HepG2 (cell line): Measurements from ENCODE around the gene CIAO3. TPM values are rescaled to one million over a fixed set of nuclear protein-coding genes. Genes with fewer than 3 reads are reported as not detected.

Source experiments
- ATAC-seq: fragments of 200-7000 bp; cut with Tn5 transposase; 3 replicates; pipeline ENCODE4 v1.9.1; 2020; ENCODE audit warnings: mild to moderate bottlenecking, moderate library complexity
- BruUV-seq: library from RNA; stranded (reverse); fragments of 400-500 nt; replicated peaks from 2 replicates; lab custom pipeline; 2021; lab: Mats Ljungman, UMichigan
- CTCF ChIA-PET: fragments of 300-600 bp; formaldehyde crosslinking; extraction: SDS; loops from one replicate; lab custom pipeline; 2021; ENCODE audit warnings: low total read pairs, inconsistent platforms, low intra/inter-chr PET ratio; lab: Yijun Ruan, JAX
- POLR2A ChIA-PET: fragments of 350-600 bp; sonication (Branson Sonifier 250); formaldehyde crosslinking; loops from one replicate; lab custom pipeline; 2020; ENCODE audit warnings: antibody characterized with exemption, inconsistent platforms; lab: Yijun Ruan, JAX
- DNase-seq: peaks from one replicate; pipeline ENCODE4 v3.0.0-alpha.2; 2015; ENCODE audit warnings: low spot score
- FAIRE-seq: peaks from 3 replicates; lab custom pipeline; 2011; peaks lifted over from hg19 to GRCh38; lab: Jason Lieb, UNC
- H2AFZ ChIP-seq: one replicate; pipeline ENCODE4 v1.6.1; 2011; ENCODE audit warnings: low read length, inconsistent platforms
- H3K27ac ChIP-seq: fragments of 300-600 bp; 3 replicates; pipeline ENCODE4 v1.8.0; 2011; ENCODE audit warnings: mixed run types, mild to moderate bottlenecking, mixed read lengths, low read length, inconsistent platforms; ENCODE audit not compliant: insufficient read depth; ENCODE audit errors: extremely low read length
- H3K27me3 ChIP-seq, 2 experiments: fragments of 200-600 bp in 1 of 2; 2 replicates in 1 of 2; 3 replicates in 1 of 2; pipeline versions ENCODE4 v1.6.0 to v1.8.0; 2011; ENCODE audit warnings: low read length in 2 of 2, mild to moderate bottlenecking in 2 of 2, moderate library complexity in 2 of 2, inconsistent platforms in 1 of 2; ENCODE audit not compliant: insufficient read depth in 2 of 2, control insufficient read depth in 1 of 2
- H3K36me3 ChIP-seq, 2 experiments: fragments of 200-600 bp in 1 of 2; replicated peaks in 1 of 2; 2 replicates in 1 of 2; 3 replicates in 1 of 2; pipeline versions ENCODE4 v1.5.1 to v1.8.0; 2011; ENCODE audit warnings: low read length in 2 of 2, inconsistent platforms in 1 of 2; ENCODE audit not compliant: insufficient read depth in 2 of 2, control insufficient read depth in 1 of 2
- H3K4me1 ChIP-seq: 2 replicates; pipeline ENCODE4 v1.5.1; 2012; ENCODE audit warnings: low read length, inconsistent platforms; ENCODE audit not compliant: insufficient read depth
- H3K4me2 ChIP-seq: 2 replicates; pipeline ENCODE4 v1.6.0; 2011; ENCODE audit warnings: low read depth, low read length, inconsistent platforms
- H3K4me3 ChIP-seq, 3 experiments: fragments of 200-600 bp in 1 of 3; sonication (generic), shearing (Covaris generic) in 1 of 3; replicated peaks in 1 of 3; 2 replicates each; pipeline ENCODE4 v1.5.1; 2011 to 2016; ENCODE audit warnings: low read length in 3 of 3, inconsistent platforms in 2 of 3, low read depth in 2 of 3, mild to moderate bottlenecking in 2 of 3, control low read depth in 1 of 3, mixed read lengths in 1 of 3; ENCODE audit not compliant: insufficient read depth in 1 of 3
- H3K79me2 ChIP-seq: one replicate; pipeline ENCODE4 v1.6.1; 2011; ENCODE audit warnings: low read length, inconsistent platforms; ENCODE audit not compliant: insufficient read depth
- H3K9ac ChIP-seq: 2 replicates; pipeline ENCODE4 v1.6.0; 2011; ENCODE audit warnings: mild to moderate bottlenecking, low read depth, low read length, inconsistent platforms; ENCODE audit not compliant: insufficient read depth
- H3K9me3 ChIP-seq: 2 replicates; pipeline ENCODE4 v1.5.1; 2012; ENCODE audit warnings: mild to moderate bottlenecking, low read length
- H4K20me1 ChIP-seq: 2 replicates; pipeline ENCODE4 v1.6.0; 2011; ENCODE audit warnings: inconsistent platforms, mild to moderate bottlenecking, low read length, moderate library complexity; ENCODE audit not compliant: insufficient read depth
- CHD4 ChIP-seq: fragments of 200-600 bp; sonication (generic); IDR thresholded peaks from 2 replicates; pipeline ENCODE4 v1.7.0; 2017; ENCODE audit warnings: mild to moderate bottlenecking, low read length, borderline replicate concordance
- FOSL1 ChIP-seq: sonication (generic); formaldehyde crosslinking; IDR thresholded peaks from 2 replicates; pipeline ENCODE4 v1.9.0; 2021; ENCODE audit warnings: missing genetic modification reagents, borderline replicate concordance
- IKZF1 ChIP-seq: fragments of 450-650 bp; IDR thresholded peaks from 2 replicates; pipeline ENCODE4 v1.7.1; 2016
- ISL2 ChIP-seq: sonication (generic); formaldehyde crosslinking; IDR thresholded peaks from 2 replicates; pipeline ENCODE4 v1.5.0; 2020; ENCODE audit warnings: missing genetic modification reagents
- MBNL3 ChIP-seq: fragments of 250-450 bp; sonication (Bioruptor Pico); conservative IDR thresholded peaks from 2 replicates; pipeline ENCODE4 v1.8.0; 2022; ENCODE audit warnings: mild to moderate bottlenecking, inconsistent platforms
- SNAPC5 ChIP-seq: sonication (generic); formaldehyde crosslinking; IDR thresholded peaks from 2 replicates; pipeline ENCODE4 v1.8.1; 2023; ENCODE audit warnings: mild to moderate bottlenecking, missing genetic modification reagents, borderline replicate concordance
- TBX2 ChIP-seq: sonication (generic); formaldehyde crosslinking; IDR thresholded peaks from 2 replicates; pipeline ENCODE4 v1.5.0; 2020; ENCODE audit warnings: missing genetic modification reagents, mild to moderate bottlenecking, borderline replicate concordance
- ZFP90 ChIP-seq: sonication (generic); formaldehyde crosslinking; IDR thresholded peaks from 2 replicates; pipeline ENCODE4 v1.8.0; 2022; ENCODE audit warnings: missing genetic modification reagents, mild to moderate bottlenecking, inconsistent platforms, borderline replicate concordance
- ZMYM2 ChIP-seq: sonication (generic); formaldehyde crosslinking; IDR thresholded peaks from 2 replicates; pipeline ENCODE4 v1.8.0; 2022; ENCODE audit warnings: mild to moderate bottlenecking, missing genetic modification reagents
- ZNF17 ChIP-seq: sonication (generic); formaldehyde crosslinking; IDR thresholded peaks from 2 replicates; pipeline ENCODE4 v1.5.0; 2020; ENCODE audit warnings: mild to moderate bottlenecking, missing genetic modification reagents
- ZNF253 ChIP-seq: sonication (generic); formaldehyde crosslinking; IDR thresholded peaks from 2 replicates; pipeline ENCODE4 v1.8.0; 2022; ENCODE audit warnings: mild to moderate bottlenecking, missing genetic modification reagents, borderline replicate concordance
- ZNF331 ChIP-seq: sonication (generic); formaldehyde crosslinking; IDR thresholded peaks from 2 replicates; pipeline ENCODE4 v1.4.0; 2020; ENCODE audit warnings: missing genetic modification reagents
- ZNF350 ChIP-seq: sonication (generic); formaldehyde crosslinking; IDR thresholded peaks from 2 replicates; pipeline ENCODE4 v1.4.0; 2020; ENCODE audit warnings: mild to moderate bottlenecking, low read depth, missing genetic modification reagents, borderline replicate concordance
- ZNF441 ChIP-seq: sonication (generic); formaldehyde crosslinking; IDR thresholded peaks from 2 replicates; pipeline ENCODE4 v1.7.0; 2021; ENCODE audit warnings: missing genetic modification reagents, borderline replicate concordance
- ZNF446 ChIP-seq: sonication (generic); formaldehyde crosslinking; IDR thresholded peaks from 2 replicates; pipeline ENCODE4 v1.5.0; 2020; ENCODE audit warnings: mild to moderate bottlenecking, missing genetic modification reagents
- ZNF468 ChIP-seq: sonication (generic); formaldehyde crosslinking; IDR thresholded peaks from 2 replicates; pipeline ENCODE4 v1.8.0; 2022; ENCODE audit warnings: mild to moderate bottlenecking, moderate library complexity, missing genetic modification reagents
- ZNF484 ChIP-seq: sonication (generic); formaldehyde crosslinking; IDR thresholded peaks from 2 replicates; pipeline ENCODE4 v1.5.1; 2020; ENCODE audit warnings: mild to moderate bottlenecking, low read depth, missing genetic modification reagents, borderline replicate concordance
- ZNF614 ChIP-seq: IDR thresholded peaks from 2 replicates; pipeline ENCODE4 v1.6.1; 2018; ENCODE audit warnings: missing biosample characterization, missing genetic modification reagents, inconsistent platforms, borderline replicate concordance
- WGBS: methylation state at CpG from one replicate; pipeline ENCODE4 v1.1.6; 2017; ENCODE audit warnings: low lambda C conversion rate; 5-methylcytosine and 5-hydroxymethylcytosine counted together
- in situ Hi-C: cut with HindIII; loops from 2 replicates; pipeline ENCODE4 v1.10.0; 2017; ENCODE audit warnings: low pct_unique_long_range_greater_than_20kb; ENCODE audit not compliant: extremely low pct_ligation_motif_present
- intact Hi-C: fragments of 100-400 bp; cut with micrococcal nuclease; formaldehyde crosslinking; loops from one replicate; pipeline ENCODE4 v1.10.0; 2022; ENCODE audit not compliant: unreplicated experiment
- polyA plus RNA-seq, 8 experiments: library from polyadenylated mRNA; depleted of rRNA in 3 of 8; stranded (reverse) in 7 of 8; unstranded in 1 of 8; fragments of >200 nt; fragmentation: Illumina TruSeq in 4 of 8; extraction: Trizol in 4 of 8; gene quantifications; 2 replicates each; pipeline versions ENCODE4 v1.2.1 to v1.2.3, GENCODE V29; 2011 to 2016; ENCODE audit warnings: low read depth in 4 of 8, missing spikeins in 1 of 8, mixed read lengths in 1 of 8; ENCODE audit not compliant: insufficient read depth in 1 of 8
- total RNA-seq, 5 experiments: library from RNA; depleted of rRNA; stranded (reverse); fragments of >200 nt; fragmentation: Illumina TruSeq; extraction: Trizol; gene quantifications; 2 replicates each; pipeline ENCODE4 v1.2.3, GENCODE V29; 2016; ENCODE audit warnings: low read depth in 1 of 5
- TF ChIP-seq, protein P1 (sequence below): sonication (generic); formaldehyde crosslinking; IDR thresholded peaks from 2 replicates; pipeline ENCODE4 v1.8.0; 2022; ENCODE audit warnings: missing genetic modification reagents, mild to moderate bottlenecking, moderate library complexity, borderline replicate concordance
- TF ChIP-seq, protein P2 (sequence below): IDR thresholded peaks from 2 replicates; pipeline ENCODE4 v1.6.1; 2016; ENCODE audit warnings: mild to moderate bottlenecking

Gene CIAO3
- total and polyA plus RNA-seq, 2 of the 13 experiments (the other 11 are each of a cell fraction or from before 2014, with no cell fraction given), result 21.7 to 25.0 TPM

- TF ChIP-seq, protein P1, sequence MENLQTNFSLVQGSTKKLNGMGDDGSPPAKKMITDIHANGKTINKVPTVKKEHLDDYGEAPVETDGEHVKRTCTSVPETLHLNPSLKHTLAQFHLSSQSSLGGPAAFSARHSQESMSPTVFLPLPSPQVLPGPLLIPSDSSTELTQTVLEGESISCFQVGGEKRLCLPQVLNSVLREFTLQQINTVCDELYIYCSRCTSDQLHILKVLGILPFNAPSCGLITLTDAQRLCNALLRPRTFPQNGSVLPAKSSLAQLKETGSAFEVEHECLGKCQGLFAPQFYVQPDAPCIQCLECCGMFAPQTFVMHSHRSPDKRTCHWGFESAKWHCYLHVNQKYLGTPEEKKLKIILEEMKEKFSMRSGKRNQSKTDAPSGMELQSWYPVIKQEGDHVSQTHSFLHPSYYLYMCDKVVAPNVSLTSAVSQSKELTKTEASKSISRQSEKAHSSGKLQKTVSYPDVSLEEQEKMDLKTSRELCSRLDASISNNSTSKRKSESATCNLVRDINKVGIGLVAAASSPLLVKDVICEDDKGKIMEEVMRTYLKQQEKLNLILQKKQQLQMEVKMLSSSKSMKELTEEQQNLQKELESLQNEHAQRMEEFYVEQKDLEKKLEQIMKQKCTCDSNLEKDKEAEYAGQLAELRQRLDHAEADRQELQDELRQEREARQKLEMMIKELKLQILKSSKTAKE, result no peak
- TF ChIP-seq ISL2 (no peak), ZFP90 (CRISPR knock-in tag) (no peak), IKZF1 (no peak)
- TF ChIP-seq, protein P2, sequence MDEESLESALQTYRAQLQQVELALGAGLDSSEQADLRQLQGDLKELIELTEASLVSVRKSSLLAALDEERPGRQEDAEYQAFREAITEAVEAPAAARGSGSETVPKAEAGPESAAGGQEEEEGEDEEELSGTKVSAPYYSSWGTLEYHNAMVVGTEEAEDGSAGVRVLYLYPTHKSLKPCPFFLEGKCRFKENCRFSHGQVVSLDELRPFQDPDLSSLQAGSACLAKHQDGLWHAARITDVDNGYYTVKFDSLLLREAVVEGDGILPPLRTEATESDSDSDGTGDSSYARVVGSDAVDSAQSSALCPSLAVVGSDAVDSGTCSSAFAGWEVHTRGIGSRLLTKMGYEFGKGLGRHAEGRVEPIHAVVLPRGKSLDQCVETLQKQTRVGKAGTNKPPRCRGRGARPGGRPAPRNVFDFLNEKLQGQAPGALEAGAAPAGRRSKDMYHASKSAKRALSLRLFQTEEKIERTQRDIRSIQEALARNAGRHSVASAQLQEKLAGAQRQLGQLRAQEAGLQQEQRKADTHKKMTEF, result no peak
Measured at GRCh38 chr16:772959-773358, 32.2 kb upstream of the CIAO3 start (continued).

GRCh38 chr16:770411-770810 lies 29.6 kb upstream of the CIAO3 start:
- H3K4me3 ChIP-seq, result no peak overlapping the region
- DNase-seq, result no peak
- H3K27ac ChIP-seq, result no peak overlapping the region
- no peaks in the 10 kb centered on the region for H3K4me1 ChIP-seq
- no TSS peak for BruUV-seq
- intact Hi-C loops, result no loop called here
- TF ChIP-seq CHD4 (no peak), ZMYM2 (no peak), SNAPC5 (CRISPR knock-in tag) (no peak), ZNF614 (CRISPR knock-in tag) (no peak), ZNF468 (CRISPR knock-in tag) (no peak), MBNL3 (CRISPR knock-in tag) (no peak), ZNF446 (CRISPR knock-in tag) (no peak), ZNF253 (CRISPR knock-in tag) (no peak), TBX2 (CRISPR knock-in tag) (no peak), ZNF484 (CRISPR knock-in tag) (no peak), ZNF331 (CRISPR knock-in tag) (no peak), ZNF17 (no peak), ZNF350 (no peak), FOSL1 (CRISPR knock-in tag) (no peak), ZNF441 (no peak)
- TF ChIP-seq, all 625 proteins: peak for 0
- no peaks in the 10 kb centered on the region for H3K36me3 ChIP-seq
- no peaks in the 10 kb centered on the region for H4K20me1 ChIP-seq
- 86% methylated on average over 7 of the region's 13 CpGs for WGBS
- no peaks in the 10 kb centered on the region for H3K79me2 ChIP-seq
- peaks cover 6 to 13% of the 10 kb centered on the region in 2 experiments; a peak in 3 of 5 replicates for H3K27me3 ChIP-seq
- H3K4me2 ChIP-seq, result no peak overlapping the region
- FAIRE-seq, result no peak
- POLR2A ChIA-PET, result interaction anchor here (1.7 to 1.8 kb wide), 2 partner anchors 9 to 30 kb away, joined by 4 to 7 read pairs; partner anchors contain the start of genes CIAO3 and MSLN
- CTCF ChIA-PET, result no interaction called here
- ATAC-seq, result no peak
- in situ Hi-C loops, result no loop called here
- no peak overlapping the region for H3K9ac ChIP-seq
- H2AFZ ChIP-seq, result no peak overlapping the region
- H3K9me3 ChIP-seq, result no peaks in the 10 kb centered on the region
